Mucosa of rectum (tissue), 2 donors: ENCODE results near the gene KCNK3.

Experiments used
- H3K27ac ChIP-seq, 2 donors: one replicate each; pipeline ENCODE4 v1.7.0; 2013; ENCODE audit warnings: inconsistent platforms in 2 of 2, low read depth in 2 of 2, low read length in 2 of 2
- H3K27me3 ChIP-seq, 2 donors: one replicate each; pipeline ENCODE4 v1.7.0; 2013; ENCODE audit warnings: low read length in 2 of 2; ENCODE audit not compliant: control insufficient read depth in 2 of 2, insufficient read depth in 2 of 2
- H3K36me3 ChIP-seq, 2 donors: one replicate each; pipeline ENCODE4 v1.7.0; 2013; ENCODE audit warnings: low read length in 2 of 2; ENCODE audit not compliant: control insufficient read depth in 2 of 2, insufficient read depth in 2 of 2
- H3K4me1 ChIP-seq, 2 donors: one replicate each; pipeline ENCODE4 v1.7.0; 2013; ENCODE audit warnings: low read length in 2 of 2, mild to moderate bottlenecking in 1 of 2; ENCODE audit not compliant: control insufficient read depth in 2 of 2, insufficient read depth in 2 of 2
- H3K4me3 ChIP-seq, 2 donors: one replicate each; pipeline ENCODE4 v1.7.0; 2013; ENCODE audit warnings: low read length in 2 of 2
- H3K9ac ChIP-seq, 2 donors: one replicate each; pipeline ENCODE4 v1.7.0; 2013; ENCODE audit warnings: low read length in 2 of 2, low read depth in 1 of 2, mild to moderate bottlenecking in 1 of 2
- H3K9me3 ChIP-seq, 2 donors: one replicate each; pipeline ENCODE4 v1.7.0; 2013; ENCODE audit warnings: low read length in 2 of 2; ENCODE audit not compliant: control insufficient read depth in 2 of 2
- donor health status: healthy.
- donor health status: Normal muscosa, but diverticular disease.

The KCNK3 gene

DNA sequence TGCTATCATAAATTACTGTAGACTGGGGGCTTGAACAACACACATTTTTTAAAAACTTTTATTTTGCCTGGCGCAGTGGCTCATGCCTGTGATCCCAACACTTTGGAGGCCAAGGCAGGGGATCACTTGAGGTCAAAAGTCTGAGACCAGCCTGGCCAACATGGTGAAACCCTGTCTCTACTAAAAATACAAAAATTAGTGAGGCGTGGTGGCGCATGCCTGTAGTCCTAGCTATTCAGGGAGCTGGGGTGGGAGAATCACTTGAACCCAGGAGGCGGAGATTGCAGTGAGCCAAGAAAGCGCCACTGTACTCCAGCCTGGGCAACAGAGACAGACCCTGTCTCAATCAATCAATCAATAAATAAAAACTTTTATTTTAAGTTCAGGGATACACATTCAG, 9.1 kb downstream of the KCNK3 start:
- H3K4me1 ChIP-seq = no peaks in the 10 kb centered on the region
- no peaks in the 10 kb centered on the region for H3K36me3 ChIP-seq

DNA sequence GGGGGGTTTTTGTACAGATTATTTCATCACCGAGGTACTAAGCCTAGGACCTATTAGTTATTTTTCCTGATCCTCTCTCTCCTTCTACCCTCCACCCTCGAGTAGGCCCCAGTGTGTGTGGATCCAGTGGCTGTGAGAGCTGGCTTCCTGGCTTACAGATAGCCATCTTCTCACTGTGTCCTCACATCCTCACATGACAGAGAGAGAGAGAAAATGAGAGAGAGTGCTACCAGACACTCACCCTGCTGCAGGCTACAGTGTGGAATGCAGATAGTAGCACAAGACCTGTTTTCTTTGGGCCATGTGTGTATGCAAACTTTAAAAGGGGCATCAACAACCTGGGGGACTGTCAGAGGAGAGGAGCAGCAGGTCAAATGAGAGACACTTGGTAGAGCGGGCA, 9.5 kb downstream of the KCNK3 start:
- no peak overlapping the region for H3K27ac ChIP-seq
- no peak overlapping the region for H3K4me3 ChIP-seq
- no peak overlapping the region for H3K9ac ChIP-seq
- no peaks in the 10 kb centered on the region for H3K9me3 ChIP-seq
- H3K27me3 ChIP-seq = peaks cover 2 to 3% of the 10 kb centered on the region in 2 donors
- no peaks in the 10 kb centered on the region for H3K4me1 ChIP-seq
- no peaks in the 10 kb centered on the region for H3K36me3 ChIP-seq

More for the DNA sequence above, 9.1 kb downstream of the KCNK3 start:
- H3K9me3 ChIP-seq = no peaks in the 10 kb centered on the region
- no peak overlapping the region for H3K27ac ChIP-seq
- H3K4me3 ChIP-seq = no peak overlapping the region
- H3K27me3 ChIP-seq = peaks cover 3% of the 10 kb centered on the region in 2 donors
- H3K9ac ChIP-seq = no peak overlapping the region

DNA sequence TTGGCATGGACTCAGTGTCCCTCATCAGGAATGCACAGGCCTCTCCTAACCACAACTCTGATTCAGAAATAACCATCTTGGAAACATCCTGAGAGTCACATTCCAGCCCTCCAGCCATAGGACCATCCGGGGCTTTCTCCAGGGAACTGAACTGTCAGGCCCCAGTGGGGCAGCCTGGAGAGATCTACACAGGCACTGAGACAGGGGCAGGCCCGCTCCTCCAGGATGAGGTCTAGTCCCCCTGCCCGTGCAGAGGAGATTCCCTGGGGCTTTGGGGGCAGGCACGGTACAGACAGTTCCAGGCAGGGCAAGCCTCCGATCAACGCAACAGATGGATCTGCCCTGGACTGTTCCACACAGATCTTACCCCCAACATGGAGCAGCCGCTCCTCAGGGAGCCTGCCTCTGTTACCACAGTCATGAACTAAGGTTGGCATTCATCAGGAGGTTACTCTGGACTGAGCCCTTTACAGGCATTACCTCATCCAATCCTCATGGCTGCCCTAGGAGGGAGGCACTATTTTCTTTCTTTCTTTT, 12.0 kb downstream of the KCNK3 start:
- no peak overlapping the region for H3K4me3 ChIP-seq
- H3K9ac ChIP-seq = no peak overlapping the region
- no peaks in the 10 kb centered on the region for H3K9me3 ChIP-seq
- H3K27ac ChIP-seq = no peak overlapping the region
- H3K27me3 ChIP-seq = peaks cover 0 to 3% of the 10 kb centered on the region in 2 donors
- H3K36me3 ChIP-seq = no peaks in the 10 kb centered on the region
- H3K4me1 ChIP-seq = no peaks in the 10 kb centered on the region

DNA sequence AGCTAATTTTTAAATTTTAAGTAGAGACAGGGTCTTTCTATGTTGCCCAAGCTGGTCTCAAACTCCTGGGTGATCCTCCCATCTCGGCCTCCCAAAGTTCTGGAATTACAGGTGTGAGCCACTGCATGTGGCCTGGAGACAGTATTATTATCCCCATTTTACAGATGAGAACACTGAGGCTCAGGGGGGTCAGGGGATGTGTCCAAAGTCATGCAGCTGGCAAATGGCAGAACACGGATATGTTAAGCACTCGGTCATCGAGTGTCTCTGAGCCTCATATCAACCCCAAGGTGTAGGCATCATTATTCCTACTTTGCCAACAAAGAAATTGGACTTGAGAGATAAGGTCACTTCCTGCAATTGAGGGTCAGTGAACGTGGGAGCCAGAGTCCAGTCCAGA, 12.6 kb downstream of the KCNK3 start:
- H3K9ac ChIP-seq = no peak overlapping the region
- H3K27ac ChIP-seq = no peak overlapping the region
- H3K9me3 ChIP-seq = no peaks in the 10 kb centered on the region
- no peaks in the 10 kb centered on the region for H3K36me3 ChIP-seq
- no peak overlapping the region for H3K4me3 ChIP-seq
- H3K27me3 ChIP-seq = peaks cover 0 to 3% of the 10 kb centered on the region in 2 donors
- H3K4me1 ChIP-seq = no peaks in the 10 kb centered on the region

DNA sequence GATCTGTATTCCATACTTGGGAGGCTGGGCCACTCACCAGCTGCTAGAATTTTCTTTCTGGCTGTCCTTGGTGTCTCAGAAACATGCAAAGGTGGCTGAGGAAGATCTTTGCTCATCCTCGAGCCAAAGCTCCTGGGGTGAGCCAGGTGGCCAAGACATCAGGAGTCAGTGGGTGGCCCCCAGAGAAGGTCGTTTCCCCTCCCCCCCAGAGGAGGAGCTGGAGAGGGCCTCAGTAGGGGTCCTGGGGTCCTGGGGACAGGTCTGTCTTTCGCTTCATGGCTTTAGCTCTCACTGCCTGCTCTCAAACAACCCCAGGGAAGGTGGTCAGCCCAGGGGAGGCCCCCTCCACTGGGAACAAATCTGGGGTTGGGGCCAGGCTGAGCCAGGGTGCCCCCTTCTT, 13.6 kb downstream of the KCNK3 start:
- Histone ChIP-seq H3K27me3 (peaks cover 0 to 2% of the 10 kb centered on the region in 2 donors), H3K4me3 (no peak overlapping the region), H3K9ac (no peak overlapping the region), H3K36me3 (no peaks in the 10 kb centered on the region), H3K4me1 (no peaks in the 10 kb centered on the region), H3K9me3 (no peaks in the 10 kb centered on the region), H3K27ac (no peak overlapping the region)

DNA sequence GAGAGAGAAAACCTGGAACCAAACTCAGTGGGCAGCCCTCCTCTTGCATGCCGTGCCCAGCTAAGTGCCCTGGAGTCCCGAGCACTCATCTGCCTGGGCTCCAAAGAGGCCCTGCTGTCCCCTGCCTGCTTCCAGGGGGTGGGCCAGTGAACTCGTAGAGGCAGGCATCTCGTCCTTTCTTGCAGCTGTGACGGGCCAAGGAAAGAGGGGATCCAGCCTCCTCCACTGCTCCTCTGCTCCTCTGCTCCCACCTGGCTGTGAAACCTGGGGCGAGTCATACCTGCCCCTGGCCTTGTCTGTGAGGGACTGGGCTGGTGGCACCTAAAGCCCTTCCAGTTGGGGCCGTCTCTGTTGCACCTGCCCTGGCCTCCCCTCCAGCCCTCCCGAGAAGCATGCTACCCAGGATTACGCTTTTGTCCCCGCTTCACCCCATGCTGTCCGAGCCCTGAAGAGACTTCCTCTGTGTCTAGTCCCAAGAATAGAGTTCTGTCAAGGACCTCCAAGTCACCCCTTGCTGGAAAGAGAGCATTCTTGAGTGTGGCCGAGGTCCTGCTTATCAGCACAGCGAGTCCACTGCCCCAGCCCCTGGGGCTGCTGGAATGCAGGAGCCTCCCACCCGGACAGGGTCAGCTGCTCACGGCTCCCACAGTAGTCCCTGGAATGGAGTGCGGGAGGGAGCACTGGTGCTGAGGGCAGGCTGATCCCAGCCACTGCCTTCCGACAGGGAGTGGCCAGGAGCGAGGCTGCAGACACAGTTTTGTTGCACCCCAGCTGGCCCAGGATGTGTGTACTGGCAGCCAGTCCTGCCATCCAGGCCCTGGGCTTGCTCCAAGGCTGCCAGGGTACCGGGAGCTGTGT, 14.3 kb downstream of the KCNK3 start:
- no peak overlapping the region for H3K4me3 ChIP-seq
- H3K27ac ChIP-seq = no peak overlapping the region
- H3K9ac ChIP-seq = no peak overlapping the region
- no peaks in the 10 kb centered on the region for H3K27me3 ChIP-seq
- H3K36me3 ChIP-seq = no peaks in the 10 kb centered on the region
- no peaks in the 10 kb centered on the region for H3K9me3 ChIP-seq
- H3K4me1 ChIP-seq = no peaks in the 10 kb centered on the region

DNA sequence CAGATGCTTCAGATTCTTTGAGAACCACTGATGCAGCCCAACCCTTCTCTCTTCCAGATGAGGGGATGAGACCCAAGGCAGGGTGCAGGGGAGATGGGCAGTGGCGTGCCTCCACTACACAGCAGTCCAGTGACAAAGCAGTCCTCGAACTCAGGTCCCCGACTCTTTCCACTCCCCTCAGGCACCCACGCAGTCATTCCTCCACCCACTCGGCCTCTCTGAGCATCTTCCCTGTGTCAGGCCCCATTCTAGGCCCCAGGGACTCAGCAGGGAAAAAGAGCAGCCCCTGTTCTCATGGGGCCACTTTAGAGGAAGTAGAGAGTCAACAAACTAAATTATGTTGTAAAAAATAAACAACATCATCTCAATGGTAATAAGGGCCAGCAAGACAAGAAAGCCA, 15.2 kb downstream of the KCNK3 start:
- Histone ChIP-seq H3K4me3 (no peak overlapping the region), H3K9me3 (no peaks in the 10 kb centered on the region), H3K27me3 (no peaks in the 10 kb centered on the region), H3K27ac (no peak overlapping the region), H3K9ac (no peak overlapping the region), H3K36me3 (no peaks in the 10 kb centered on the region), H3K4me1 (no peaks in the 10 kb centered on the region)

DNA sequence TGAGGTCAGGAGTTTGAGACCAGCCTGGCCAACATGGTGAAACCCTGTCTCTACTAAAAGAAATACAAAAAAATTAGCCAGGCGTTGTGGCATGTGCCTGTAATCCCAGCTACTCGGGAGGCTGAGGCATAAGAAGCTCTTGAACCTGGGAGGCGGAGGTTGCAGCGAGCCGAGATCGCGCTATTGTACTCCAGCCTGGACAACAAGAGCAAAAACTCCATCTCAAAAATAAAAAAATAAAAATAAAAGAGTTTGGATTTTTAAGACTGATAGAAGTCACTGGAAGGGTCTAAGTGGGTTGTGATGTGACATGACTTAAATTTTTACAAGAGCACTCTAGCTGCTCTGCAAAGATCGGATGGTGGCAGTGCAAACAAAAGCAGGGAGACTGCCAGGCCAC, 15.9 kb downstream of the KCNK3 start:
- Histone ChIP-seq H3K27me3 (no peaks in the 10 kb centered on the region), H3K4me1 (no peaks in the 10 kb centered on the region), H3K27ac (no peak overlapping the region), H3K36me3 (no peaks in the 10 kb centered on the region), H3K9me3 (no peaks in the 10 kb centered on the region), H3K9ac (no peak overlapping the region), H3K4me3 (no peak overlapping the region)

DNA sequence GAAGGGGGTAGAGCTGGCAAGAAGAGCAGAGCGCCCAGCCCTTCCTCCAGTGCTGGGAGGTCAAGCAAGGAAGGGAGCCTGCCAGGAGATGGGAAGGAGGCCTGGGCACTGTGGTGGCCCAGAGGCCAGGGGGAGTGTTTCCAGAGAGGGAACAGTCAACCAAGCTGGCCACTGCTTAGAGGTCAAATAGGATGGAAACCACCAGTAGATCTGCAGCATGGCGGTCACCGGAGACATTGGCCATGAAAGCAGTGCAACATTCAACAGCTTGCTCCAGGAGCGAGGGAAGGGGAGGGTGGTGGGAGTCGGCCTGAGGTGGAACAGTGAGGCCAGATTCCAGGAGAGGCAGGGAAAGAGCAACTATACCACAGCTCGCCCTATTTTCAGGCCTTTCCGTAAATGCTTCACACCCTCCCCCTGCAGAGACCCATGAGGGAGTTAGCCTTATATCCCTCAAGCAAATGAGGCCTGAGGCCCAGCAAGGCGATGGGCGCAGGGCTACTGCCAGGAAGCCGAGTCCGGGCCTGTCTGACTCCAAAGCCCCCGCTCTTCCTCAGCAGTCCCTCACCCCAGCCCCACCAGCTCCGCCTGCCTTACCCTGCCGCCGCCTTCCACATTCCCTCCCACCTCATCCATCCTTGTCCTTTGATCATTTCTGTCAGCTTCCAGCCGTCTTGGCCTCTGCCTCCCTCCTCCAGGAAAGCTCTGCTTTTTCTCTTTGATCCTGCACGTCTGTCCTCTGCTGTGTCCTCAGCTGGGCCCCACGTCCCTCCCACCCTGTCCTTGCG, 17.0 kb downstream of the KCNK3 start:
- no peaks in the 10 kb centered on the region for H3K36me3 ChIP-seq
- H3K27ac ChIP-seq = no peak overlapping the region
- H3K4me3 ChIP-seq = no peak overlapping the region
- no peak overlapping the region for H3K9ac ChIP-seq
- no peaks in the 10 kb centered on the region for H3K4me1 ChIP-seq
- H3K27me3 ChIP-seq = no peaks in the 10 kb centered on the region
- H3K9me3 ChIP-seq = no peaks in the 10 kb centered on the region

DNA sequence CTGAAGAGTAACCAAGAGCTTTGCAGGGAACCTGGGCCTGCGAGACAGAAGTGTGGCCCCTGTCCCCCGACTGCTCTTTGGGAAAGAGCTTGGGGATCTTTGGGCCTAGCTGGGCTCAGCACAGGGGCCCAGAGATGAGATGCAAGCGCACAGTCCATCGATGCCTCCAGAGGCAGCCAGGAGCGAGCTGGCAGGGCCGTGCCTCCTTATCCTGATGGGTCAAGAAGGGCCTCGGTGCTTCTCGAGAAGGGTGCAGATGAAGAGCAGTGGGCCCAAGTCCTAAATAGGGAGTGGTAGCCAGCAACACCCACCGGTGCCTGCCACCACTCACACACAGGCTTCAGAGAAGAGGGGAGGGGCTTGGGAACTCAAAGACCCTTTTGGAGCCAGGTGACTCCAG, 17.6 kb downstream of the KCNK3 start:
- no peak overlapping the region for H3K27ac ChIP-seq
- H3K27me3 ChIP-seq = no peaks in the 10 kb centered on the region
- no peaks in the 10 kb centered on the region for H3K9me3 ChIP-seq
- no peaks in the 10 kb centered on the region for H3K4me1 ChIP-seq
- H3K36me3 ChIP-seq = no peaks in the 10 kb centered on the region
- H3K4me3 ChIP-seq = no peak overlapping the region
- H3K9ac ChIP-seq = no peak overlapping the region
